Lower lobe of right lung (tissue), 2 donors: ENCODE measurements around the gene ZNF165. TPM values are rescaled to one million over a fixed set of nuclear protein-coding genes. Genes with fewer than 3 reads are reported as not detected.
"Not testable (repeated sequence)": the region's sequence is repeated elsewhere in the genome, so short reads cannot be mapped to it uniquely, and the experiment has no call there.

Experiments
- ATAC-seq, 2 donors: fragments of 200-7000 bp; cut with Tn5 transposase; one replicate each; pipeline ENCODE4 v1.9.1; 2020 to 2022; ENCODE audit warnings: mild to moderate bottlenecking in 2 of 2, moderate library complexity in 2 of 2
- DNase-seq: peaks from one replicate; pipeline ENCODE4 v3.0.0-alpha.2; 2020
- H3K27ac ChIP-seq: fragments of 200-600 bp; one replicate; pipeline ENCODE4 v1.8.0; 2022
- H3K27me3 ChIP-seq: fragments of 200-600 bp; one replicate; pipeline ENCODE4 v1.8.0; 2022; ENCODE audit warnings: low read depth
- H3K36me3 ChIP-seq: fragments of 200-600 bp; one replicate; pipeline ENCODE4 v1.8.0; 2022; ENCODE audit warnings: mild to moderate bottlenecking
- H3K4me1 ChIP-seq: fragments of 200-600 bp; one replicate; pipeline ENCODE4 v1.8.0; 2022
- H3K4me3 ChIP-seq: fragments of 200-600 bp; one replicate; pipeline ENCODE4 v1.8.0; 2022; ENCODE audit warnings: mild to moderate bottlenecking
- H3K9me3 ChIP-seq: fragments of 200-600 bp; one replicate; pipeline ENCODE4 v1.8.0; 2022
- intact Hi-C: fragments of 100-400 bp; cut with DNase I; formaldehyde crosslinking; loops from one replicate; pipeline ENCODE4 v1.11.0; 2022
- total RNA-seq: library from RNA; stranded (reverse); fragmentation: NEBNext Ultra II Directional; extraction: Animal tissue kit (Norgen Biotek cat#: 25700); gene quantifications from one replicate; pipeline ENCODE4 v1.2.1, GENCODE V29; 2021
- TF ChIP-seq, protein P1 (sequence below): fragments of 200-600 bp; IDR thresholded peaks from one replicate; pipeline ENCODE4 v1.8.0; 2022; ENCODE audit warnings: antibody characterized with exemption, mild to moderate bottlenecking
- donor health status: DM: no; HTN: yes; CAD: no; lungs with severe emphysema.

ZNF165 gene
- total RNA-seq, 1 donor from 2014 or later: 2.2 TPM

- peaks cover 18% of the 10 kb centered on the region for H3K9me3 ChIP-seq
- H3K36me3 ChIP-seq: peaks cover 12% of the 10 kb centered on the region
- TF ChIP-seq, protein P1, sequence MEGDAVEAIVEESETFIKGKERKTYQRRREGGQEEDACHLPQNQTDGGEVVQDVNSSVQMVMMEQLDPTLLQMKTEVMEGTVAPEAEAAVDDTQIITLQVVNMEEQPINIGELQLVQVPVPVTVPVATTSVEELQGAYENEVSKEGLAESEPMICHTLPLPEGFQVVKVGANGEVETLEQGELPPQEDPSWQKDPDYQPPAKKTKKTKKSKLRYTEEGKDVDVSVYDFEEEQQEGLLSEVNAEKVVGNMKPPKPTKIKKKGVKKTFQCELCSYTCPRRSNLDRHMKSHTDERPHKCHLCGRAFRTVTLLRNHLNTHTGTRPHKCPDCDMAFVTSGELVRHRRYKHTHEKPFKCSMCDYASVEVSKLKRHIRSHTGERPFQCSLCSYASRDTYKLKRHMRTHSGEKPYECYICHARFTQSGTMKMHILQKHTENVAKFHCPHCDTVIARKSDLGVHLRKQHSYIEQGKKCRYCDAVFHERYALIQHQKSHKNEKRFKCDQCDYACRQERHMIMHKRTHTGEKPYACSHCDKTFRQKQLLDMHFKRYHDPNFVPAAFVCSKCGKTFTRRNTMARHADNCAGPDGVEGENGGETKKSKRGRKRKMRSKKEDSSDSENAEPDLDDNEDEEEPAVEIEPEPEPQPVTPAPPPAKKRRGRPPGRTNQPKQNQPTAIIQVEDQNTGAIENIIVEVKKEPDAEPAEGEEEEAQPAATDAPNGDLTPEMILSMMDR: no peak
- H3K27me3 ChIP-seq: no peaks in the 10 kb centered on the region
- H3K27ac ChIP-seq: no peak overlapping the region
- H3K4me3 ChIP-seq: peak overlapping the region; percentile 40
- DNase-seq (no peak), ATAC-seq (peak in 1 of 2 donors; percentile 27)
- no peaks in the 10 kb centered on the region for H3K4me1 ChIP-seq
- intact Hi-C loops: no loop called here
Observed at GRCh38 chr6:28090917-28091586, 10.7 kb downstream of the ZNF165 start.

DNA sequence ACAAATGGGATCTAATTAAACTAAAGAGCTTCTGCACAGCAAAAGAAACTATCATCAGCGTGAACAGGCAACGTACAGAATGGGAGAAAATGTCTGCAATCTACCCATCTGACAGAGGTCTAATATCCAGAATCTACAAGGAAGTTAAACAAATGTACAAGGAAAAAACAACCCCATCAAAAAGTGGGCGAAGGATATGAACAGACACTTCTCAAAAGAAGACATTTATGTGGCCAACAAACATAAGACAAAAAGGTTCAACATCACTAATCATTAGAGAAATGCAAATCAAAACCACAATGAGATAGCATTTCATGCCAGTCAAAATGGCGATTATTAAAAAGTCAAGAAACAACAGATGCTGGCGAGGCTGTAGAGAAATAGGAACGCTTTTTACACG lies 21.9 kb downstream of the ZNF165 start:
- H3K4me3 ChIP-seq, ATAC-seq, H3K27me3 ChIP-seq, H3K36me3 ChIP-seq, H3K9me3 ChIP-seq, DNase-seq, H3K27ac ChIP-seq, H3K4me1 ChIP-seq, intact Hi-C loops: not testable (repeated sequence)

- H3K9me3 ChIP-seq, DNase-seq, ATAC-seq, H3K27ac ChIP-seq, H3K36me3 ChIP-seq, H3K27me3 ChIP-seq, H3K4me3 ChIP-seq, intact Hi-C loops, H3K4me1 ChIP-seq: not testable (repeated sequence)
Observed at GRCh38 chr6:28102699-28103098, 22.3 kb downstream of the ZNF165 start.

DNA sequence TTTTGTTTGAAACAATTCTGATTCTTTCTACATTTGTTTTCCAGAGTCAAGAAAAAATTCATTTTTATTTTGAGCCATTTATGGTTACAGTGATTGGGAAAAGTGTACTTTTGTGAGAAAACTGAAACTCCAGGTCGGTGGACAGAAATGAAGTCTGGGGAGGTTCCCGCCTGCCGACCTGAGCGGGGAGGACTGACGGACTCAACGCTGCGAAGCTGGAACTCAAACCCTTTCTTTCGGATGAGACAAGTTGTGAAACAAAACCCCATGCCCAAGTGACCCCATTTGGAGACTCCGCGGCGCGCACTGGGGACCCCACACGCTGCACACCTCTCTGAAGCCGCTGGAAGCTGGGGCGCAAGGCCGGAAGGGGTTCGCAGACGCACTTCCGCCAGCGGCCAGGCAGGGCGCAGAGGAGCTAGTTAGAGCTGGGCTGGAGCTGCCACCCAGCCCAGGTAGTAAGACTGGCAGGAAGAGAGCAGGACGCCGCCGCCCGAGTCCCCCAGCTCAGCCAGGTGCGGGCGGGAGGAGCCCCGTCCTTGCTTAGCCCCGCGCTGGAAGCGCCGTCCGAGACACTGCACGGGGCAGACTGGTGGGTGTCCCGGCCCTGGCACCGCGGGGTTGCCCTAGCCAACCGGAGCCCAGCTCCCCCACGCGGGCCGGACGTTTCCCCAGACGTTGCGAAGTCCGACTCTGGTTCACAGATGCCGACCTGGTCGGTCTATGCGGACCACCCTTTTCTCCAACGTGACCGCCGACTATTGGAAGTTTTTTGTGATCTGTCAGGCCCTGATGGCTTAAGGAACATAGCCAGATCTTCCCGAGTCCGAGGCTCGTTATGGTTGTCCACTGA lies 24.2 kb downstream of the ZNF165 start:
- H3K36me3 ChIP-seq: no peaks in the 10 kb centered on the region

DNA sequence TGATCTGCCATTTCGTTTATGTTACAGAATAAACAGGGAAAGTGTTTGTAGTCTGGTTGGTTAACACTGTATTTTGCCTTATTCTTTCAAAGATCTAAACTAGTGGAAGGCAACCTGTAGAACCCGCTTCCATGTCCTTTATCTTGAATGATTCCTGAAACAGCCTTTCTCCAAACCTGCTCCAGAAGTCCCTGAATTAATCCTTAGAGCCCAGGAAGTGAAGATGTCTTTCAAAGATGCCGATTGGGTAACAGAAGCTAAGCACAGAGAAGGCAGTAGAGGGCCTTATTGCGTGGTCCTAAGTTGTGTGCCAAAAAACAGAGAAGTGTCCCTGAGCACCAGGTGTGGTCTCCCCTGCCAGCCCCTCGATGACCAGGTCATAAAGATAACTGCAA lies 24.9 kb downstream of the ZNF165 start:
- H3K4me1 ChIP-seq: peaks cover 6% of the 10 kb centered on the region
- H3K9me3 ChIP-seq: no peaks in the 10 kb centered on the region
- DNase-seq (no peak), ATAC-seq (peak; percentile 27 to 43)
- H3K27me3 ChIP-seq: no peaks in the 10 kb centered on the region
- H3K36me3 ChIP-seq: no peaks in the 10 kb centered on the region
- TF ChIP-seq, protein P1: no peak
- intact Hi-C loops: no loop called here
- H3K27ac ChIP-seq: peak overlapping the region; percentile 91
- H3K4me3 ChIP-seq: peak overlapping the region; percentile 94

More for the DNA sequence above, 24.2 kb downstream of the ZNF165 start:
- Histone ChIP-seq H3K4me3 (peak overlapping the region; percentile 94), H3K4me1 (peaks cover 6% of the 10 kb centered on the region), H3K9me3 (no peaks in the 10 kb centered on the region), H3K27me3 (peaks cover 6% of the 10 kb centered on the region), H3K27ac (peak overlapping the region; percentile 91)
- DNase-seq (peak; percentile 91), ATAC-seq (peak; percentile 100)
- intact Hi-C loops: no loop called here
- TF ChIP-seq, protein P1: peak; percentile 77

DNA sequence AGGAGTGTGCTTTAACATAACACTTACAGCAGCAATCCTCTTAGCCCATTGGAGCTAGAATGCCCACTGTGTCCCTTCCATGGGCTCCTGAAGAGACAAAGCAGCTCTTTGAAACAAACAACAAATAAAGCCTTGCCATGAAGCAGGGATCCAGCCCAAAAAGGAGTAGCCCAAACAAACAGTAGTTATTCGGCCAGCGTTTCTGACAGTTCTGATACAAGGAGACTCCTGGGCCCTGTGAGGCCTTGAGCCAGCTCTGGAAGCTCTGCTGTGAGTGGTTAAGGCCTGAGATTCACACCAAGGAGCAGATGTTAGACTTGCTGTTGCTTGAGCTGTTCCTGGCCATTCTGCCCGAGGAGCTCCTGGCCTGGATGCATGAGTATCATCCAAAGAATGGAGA lies 27.1 kb downstream of the ZNF165 start:
- Histone ChIP-seq H3K9me3 (no peaks in the 10 kb centered on the region), H3K4me3 (no peak overlapping the region), H3K4me1 (peaks cover 6% of the 10 kb centered on the region), H3K36me3 (no peaks in the 10 kb centered on the region), H3K27ac (no peak overlapping the region), H3K27me3 (no peaks in the 10 kb centered on the region)
- intact Hi-C loops: no loop called here
- TF ChIP-seq, protein P1: no peak
- no peak for ATAC-seq
- DNase-seq: no peak
